ENCODE data around the gene A3GALT2.

Gene A3GALT2

GRCh38 chr1:33306653-33307493, 14.0 kb downstream of the A3GALT2 start:
- no peak overlapping the region for H3K4me2 ChIP-seq (ENCODE audit: low read length)

DNA sequence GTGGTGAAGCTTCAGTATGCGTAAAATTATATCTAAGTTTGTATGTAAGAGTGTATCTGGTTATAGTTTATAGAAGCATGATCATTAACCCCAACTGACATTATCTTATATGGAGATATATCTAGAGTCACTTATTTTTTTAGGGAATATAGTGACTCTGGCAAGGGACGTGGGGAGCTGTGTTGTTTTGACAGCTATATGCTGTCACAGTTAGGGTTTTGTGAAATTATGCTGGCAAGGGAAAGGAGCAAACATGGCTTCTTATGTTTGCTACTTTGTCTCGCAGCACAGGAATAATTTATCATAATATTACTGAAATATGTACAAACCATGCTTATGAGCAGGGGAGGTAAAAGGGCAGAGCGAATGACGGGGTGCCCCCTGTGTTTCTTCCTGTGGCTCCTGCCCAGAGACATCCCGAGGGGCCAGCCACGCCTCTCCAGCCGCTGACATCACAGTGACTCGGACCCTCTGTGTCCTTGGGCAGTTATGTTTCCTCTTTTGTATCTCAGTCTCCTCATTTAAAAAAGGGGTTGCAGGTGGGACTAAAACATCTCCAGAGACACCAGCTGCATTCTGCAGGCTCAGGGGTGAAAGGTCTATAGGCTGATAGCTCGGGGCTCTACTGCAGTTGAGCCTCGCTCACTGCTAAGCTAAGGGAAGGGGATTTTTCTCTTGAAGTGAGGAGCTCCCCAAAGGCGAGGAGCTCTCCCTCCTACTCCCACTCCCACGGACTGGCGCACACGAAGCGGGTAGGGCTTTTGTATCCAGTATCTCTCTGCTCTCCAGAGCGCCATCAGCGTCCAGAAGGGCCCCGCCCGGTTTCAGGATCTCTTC, 14.9 kb downstream of the A3GALT2 start:
- no peak overlapping the region for H3K27ac ChIP-seq (ENCODE audit: low read depth, low read length)
- no peaks in the 10 kb centered on the region for H3F3A ChIP-seq (ENCODE audit: control insufficient read depth, insufficient read depth)
- peaks cover 5% of the 10 kb centered on the region; the same call in 1 of the 2 replicates for H3K4me1 ChIP-seq (ENCODE audit: control insufficient read depth, low read length)
- H3K4me3 ChIP-seq (ENCODE audit: low read length) = no peak overlapping the region
- H3K79me2 ChIP-seq (ENCODE audit: control insufficient read depth, low read length) = no peaks in the 10 kb centered on the region
- H4K20me1 ChIP-seq (ENCODE audit: control insufficient read depth, insufficient read depth, low read depth, low read length) = no peaks in the 10 kb centered on the region
- no peaks in the 10 kb centered on the region for H3K27me3 ChIP-seq (ENCODE audit: control insufficient read depth, low read length)
- no peaks in the 10 kb centered on the region for H3K9me3 ChIP-seq (ENCODE audit: control insufficient read depth, insufficient read depth, low read length)
- no peaks in the 10 kb centered on the region for H3K9me2 ChIP-seq (replicated peaks; ENCODE audit: control insufficient read depth, low read length)
- no peak for TF ChIP-seq EZH2phosphoT487 (IDR thresholded peaks at IDR 0.05; ENCODE audit: borderline replicate concordance, low read length)
- TF ChIP-seq, protein P1, sequence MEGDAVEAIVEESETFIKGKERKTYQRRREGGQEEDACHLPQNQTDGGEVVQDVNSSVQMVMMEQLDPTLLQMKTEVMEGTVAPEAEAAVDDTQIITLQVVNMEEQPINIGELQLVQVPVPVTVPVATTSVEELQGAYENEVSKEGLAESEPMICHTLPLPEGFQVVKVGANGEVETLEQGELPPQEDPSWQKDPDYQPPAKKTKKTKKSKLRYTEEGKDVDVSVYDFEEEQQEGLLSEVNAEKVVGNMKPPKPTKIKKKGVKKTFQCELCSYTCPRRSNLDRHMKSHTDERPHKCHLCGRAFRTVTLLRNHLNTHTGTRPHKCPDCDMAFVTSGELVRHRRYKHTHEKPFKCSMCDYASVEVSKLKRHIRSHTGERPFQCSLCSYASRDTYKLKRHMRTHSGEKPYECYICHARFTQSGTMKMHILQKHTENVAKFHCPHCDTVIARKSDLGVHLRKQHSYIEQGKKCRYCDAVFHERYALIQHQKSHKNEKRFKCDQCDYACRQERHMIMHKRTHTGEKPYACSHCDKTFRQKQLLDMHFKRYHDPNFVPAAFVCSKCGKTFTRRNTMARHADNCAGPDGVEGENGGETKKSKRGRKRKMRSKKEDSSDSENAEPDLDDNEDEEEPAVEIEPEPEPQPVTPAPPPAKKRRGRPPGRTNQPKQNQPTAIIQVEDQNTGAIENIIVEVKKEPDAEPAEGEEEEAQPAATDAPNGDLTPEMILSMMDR (IDR thresholded peaks at IDR 0.05; ENCODE audit: low read depth, low read length, poor library complexity, severe bottlenecking) = no peak
- no peaks in the 10 kb centered on the region for H3K36me3 ChIP-seq (ENCODE audit: control insufficient read depth, low read length)
- H3K4me2 ChIP-seq (ENCODE audit: low read length) = no peak overlapping the region; the same call in 1 of the 2 replicates

More at GRCh38 chr1:33306653-33307493, 14.0 kb downstream of the A3GALT2 start:
- Histone ChIP-seq H3K9me3 (ENCODE audit: control insufficient read depth, insufficient read depth, low read length) (no peaks in the 10 kb centered on the region), H3K27me3 (ENCODE audit: control insufficient read depth, low read length) (no peaks in the 10 kb centered on the region), H3F3A (ENCODE audit: control insufficient read depth, insufficient read depth) (no peaks in the 10 kb centered on the region), H3K27ac (ENCODE audit: low read depth, low read length) (no peak overlapping the region), H4K20me1 (ENCODE audit: control insufficient read depth, insufficient read depth, low read depth, low read length) (no peaks in the 10 kb centered on the region), H3K9me2 (replicated peaks; ENCODE audit: control insufficient read depth, low read length) (no peaks in the 10 kb centered on the region), H3K36me3 (ENCODE audit: control insufficient read depth, low read length) (no peaks in the 10 kb centered on the region), H3K4me3 (ENCODE audit: low read length) (no peak overlapping the region), H3K79me2 (ENCODE audit: control insufficient read depth, low read length) (no peaks in the 10 kb centered on the region), H3K4me1 (ENCODE audit: control insufficient read depth, low read length) (peaks cover 5% of the 10 kb centered on the region; the same call in 1 of the 2 replicates)
- no peak for TF ChIP-seq EZH2phosphoT487 (IDR thresholded peaks at IDR 0.05; ENCODE audit: borderline replicate concordance, low read length)
- TF ChIP-seq, protein P1 (IDR thresholded peaks at IDR 0.05; ENCODE audit: low read depth, low read length, poor library complexity, severe bottlenecking) = no peak

DNA sequence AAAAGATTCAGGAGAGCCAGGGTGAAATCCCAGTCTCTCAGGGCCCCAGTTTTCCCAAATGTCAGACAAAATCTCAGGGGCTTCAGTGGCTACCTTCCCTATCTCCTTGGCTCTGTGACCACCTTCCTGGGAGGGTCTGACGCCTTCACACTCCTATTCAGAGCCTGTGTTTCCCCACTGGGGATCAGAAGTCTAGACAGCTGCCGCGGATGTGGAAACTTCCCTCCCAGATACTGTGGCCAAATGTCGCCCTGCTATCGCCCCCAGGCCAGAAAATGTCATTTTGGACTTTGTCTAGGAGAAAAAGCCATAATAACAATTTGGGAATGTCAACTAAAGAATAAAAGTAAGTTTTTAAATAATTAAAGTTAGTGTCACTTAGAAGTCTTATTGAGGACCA, 15.9 kb downstream of the A3GALT2 start:
- peaks cover 5% of the 10 kb centered on the region; the same call in 1 of the 2 replicates for H3K4me1 ChIP-seq (ENCODE audit: control insufficient read depth, low read length)
- H3K79me2 ChIP-seq (ENCODE audit: control insufficient read depth, low read length) = no peaks in the 10 kb centered on the region
- H3K4me2 ChIP-seq (ENCODE audit: low read length) = no peak overlapping the region
- TF ChIP-seq EZH2phosphoT487 (IDR thresholded peaks at IDR 0.05; ENCODE audit: borderline replicate concordance, low read length) = no peak
- TF ChIP-seq, protein P1 (IDR thresholded peaks at IDR 0.05; ENCODE audit: low read depth, low read length, poor library complexity, severe bottlenecking) = no peak
- H3K9me2 ChIP-seq (replicated peaks; ENCODE audit: control insufficient read depth, low read length) = no peaks in the 10 kb centered on the region
- H4K20me1 ChIP-seq (ENCODE audit: control insufficient read depth, insufficient read depth, low read depth, low read length) = no peaks in the 10 kb centered on the region
- H3K4me3 ChIP-seq (ENCODE audit: low read length) = no peak overlapping the region
- H3K27me3 ChIP-seq (ENCODE audit: control insufficient read depth, low read length) = no peaks in the 10 kb centered on the region
- H3K27ac ChIP-seq (ENCODE audit: low read depth, low read length) = no peak overlapping the region
- no peaks in the 10 kb centered on the region for H3K9me3 ChIP-seq (ENCODE audit: control insufficient read depth, insufficient read depth, low read length)
- H3K36me3 ChIP-seq (ENCODE audit: control insufficient read depth, low read length) = no peaks in the 10 kb centered on the region
- H3F3A ChIP-seq (ENCODE audit: control insufficient read depth, insufficient read depth) = no peaks in the 10 kb centered on the region
